HG03442 (cell line): ENCODE results near the gene PRKAG2.

Experiments used
- ATAC-seq: cut with Tn5 transposase; IDR thresholded peaks from one replicate; pipeline ENCODE4 v1.9.1; 2021; ENCODE audit warnings: mild to moderate bottlenecking, moderate library complexity; ENCODE audit not compliant: unreplicated experiment

The PRKAG2 gene

GRCh38 chr7:151821226-151821625 is 55.7 kb downstream of the PRKAG2 start:
- no peak for ATAC-seq

DNA sequence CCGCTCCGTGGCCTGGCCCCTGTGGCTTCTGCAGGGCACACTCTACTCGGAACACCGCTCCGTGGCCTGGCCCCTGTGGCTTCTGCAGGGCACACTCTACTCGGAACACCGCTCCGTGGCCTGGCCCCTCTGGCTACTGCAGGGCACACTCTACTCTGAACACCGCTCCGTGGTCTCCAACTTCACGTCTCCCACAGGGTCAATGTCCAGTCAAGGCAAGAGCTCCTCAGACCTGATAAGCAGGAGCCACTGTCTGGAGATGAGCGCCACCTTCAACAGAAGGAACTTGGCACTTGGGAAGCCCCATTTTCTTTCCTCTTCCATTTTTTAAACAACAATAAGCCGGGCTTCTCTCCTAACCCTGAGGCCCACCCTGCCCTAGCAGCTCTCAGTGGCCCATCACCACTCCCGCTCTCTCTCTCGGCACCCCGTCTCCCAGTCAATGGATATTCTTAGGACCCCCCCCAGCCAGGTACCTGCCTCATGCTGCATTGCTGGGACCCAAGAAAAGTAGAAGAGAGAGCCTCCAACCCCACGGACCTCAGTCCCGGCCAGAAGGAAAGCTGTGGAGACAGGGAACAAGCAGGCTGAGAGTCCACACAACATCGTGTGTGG is 56.3 kb downstream of the PRKAG2 start:
- no peak for ATAC-seq

GRCh38 chr7:151819866-151820265 is 57.0 kb downstream of the PRKAG2 start:
- ATAC-seq = no peak

GRCh38 chr7:151818674-151819519 is 58.0 kb downstream of the PRKAG2 start:
- ATAC-seq = no peak

GRCh38 chr7:151817981-151818673 is 58.8 kb downstream of the PRKAG2 start:
- ATAC-seq = no peak

DNA sequence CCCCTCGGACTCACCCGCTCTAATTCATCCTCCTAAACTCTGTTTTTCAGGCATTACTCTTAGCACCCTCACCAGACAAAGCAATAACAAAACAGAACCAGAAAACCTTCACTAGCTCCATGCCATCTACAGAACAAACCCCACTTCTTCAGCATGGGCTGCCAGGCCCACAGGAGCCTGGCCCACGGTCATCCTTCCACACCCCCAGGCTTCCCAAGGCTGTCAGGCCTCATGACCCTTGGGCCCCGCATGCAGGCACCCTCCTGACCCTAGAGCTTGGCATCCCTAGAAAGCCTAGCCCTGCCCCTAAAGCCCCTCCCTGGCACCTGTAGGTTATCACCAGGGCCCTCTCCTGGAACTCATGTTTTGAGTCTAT is 59.6 kb downstream of the PRKAG2 start:
- ATAC-seq = no peak

DNA sequence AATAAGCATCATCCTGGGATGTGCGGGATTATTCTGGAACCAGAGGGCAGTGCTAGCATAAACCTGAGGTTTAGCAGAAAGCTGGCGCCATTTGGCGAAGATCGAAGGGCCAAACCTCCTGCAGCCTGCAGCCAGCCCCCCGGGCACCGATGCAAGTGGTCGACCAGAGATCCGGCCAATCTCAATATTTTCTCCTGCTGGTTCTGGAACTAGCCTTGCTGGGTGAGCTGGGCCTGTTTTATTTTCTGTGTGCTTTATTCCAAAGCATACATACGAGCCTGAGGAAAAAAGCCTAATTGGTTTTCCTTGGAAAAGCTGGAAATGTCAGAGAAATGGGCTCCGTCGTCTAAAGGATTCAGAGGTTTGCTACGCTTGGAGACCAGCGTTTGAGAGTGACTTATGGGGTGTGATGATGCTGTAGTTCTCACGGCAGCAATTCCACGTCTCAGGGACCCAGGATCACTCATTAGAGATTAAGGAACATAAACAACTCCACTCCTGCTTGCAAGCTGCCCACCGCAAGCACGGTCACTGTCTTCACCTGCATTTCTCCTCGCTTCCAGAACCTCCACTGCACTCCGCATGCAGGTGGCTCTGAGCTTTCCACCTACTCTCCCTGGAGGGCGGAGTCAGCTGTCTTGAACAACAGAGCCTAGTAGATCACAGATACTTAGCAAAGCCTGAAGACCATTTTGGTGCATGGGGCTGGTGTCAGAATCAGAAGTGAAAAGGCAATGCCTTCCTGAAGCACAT is 60.2 kb downstream of the PRKAG2 start:
- no peak for ATAC-seq

DNA sequence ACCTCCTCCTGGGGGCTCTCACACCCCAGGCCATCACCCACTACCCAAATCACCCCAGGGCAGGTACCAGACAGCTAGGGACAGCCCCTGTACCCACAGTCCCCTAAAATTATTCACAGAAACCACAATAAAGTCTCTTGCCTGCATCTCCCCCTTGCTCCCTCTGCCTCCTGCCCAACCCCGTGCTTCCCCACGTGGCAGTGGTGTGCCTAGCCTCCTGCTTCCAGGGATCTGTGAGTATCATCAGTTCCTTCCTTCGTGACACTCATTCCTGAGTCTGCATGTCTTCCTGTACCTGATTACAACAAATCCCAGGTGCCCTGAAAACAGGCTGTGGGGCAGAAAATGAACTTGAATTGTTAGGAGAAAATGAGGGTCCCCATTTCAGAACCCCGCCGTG is 61.5 kb downstream of the PRKAG2 start:
- no peak for ATAC-seq

DNA sequence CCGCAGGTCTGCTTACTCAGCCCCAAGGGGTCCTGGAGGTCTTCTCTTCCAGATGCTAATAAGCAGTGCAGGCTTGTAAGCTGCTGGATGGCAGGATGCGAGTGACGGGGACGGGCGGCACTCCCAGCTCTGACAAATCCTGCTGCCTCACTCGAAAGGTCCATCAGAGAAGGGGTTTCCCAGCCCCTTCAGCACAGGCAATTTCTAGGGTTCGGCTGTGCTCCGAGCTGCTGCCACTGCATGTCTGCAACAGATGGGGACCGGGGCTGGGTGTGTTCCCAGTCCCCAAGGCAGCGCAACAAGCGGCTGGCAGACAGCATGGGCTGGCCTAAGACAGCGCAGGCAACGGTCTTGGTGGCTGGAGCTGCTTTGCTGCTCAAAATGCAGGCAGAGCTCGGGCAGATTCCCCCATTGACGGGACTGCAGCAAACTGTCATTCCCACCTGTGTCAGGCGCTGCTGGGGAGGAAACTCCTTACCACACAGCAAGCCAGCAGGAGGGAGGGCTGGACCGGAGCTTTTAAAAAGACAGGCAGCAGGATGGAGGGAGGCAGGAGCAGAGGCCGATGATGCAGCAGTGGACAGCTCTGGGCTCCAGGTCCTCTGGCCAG is 62.4 kb downstream of the PRKAG2 start:
- ATAC-seq = no peak

- ATAC-seq = no peak
Measured at GRCh38 chr7:151813997-151814396, 62.9 kb downstream of the PRKAG2 start.

DNA sequence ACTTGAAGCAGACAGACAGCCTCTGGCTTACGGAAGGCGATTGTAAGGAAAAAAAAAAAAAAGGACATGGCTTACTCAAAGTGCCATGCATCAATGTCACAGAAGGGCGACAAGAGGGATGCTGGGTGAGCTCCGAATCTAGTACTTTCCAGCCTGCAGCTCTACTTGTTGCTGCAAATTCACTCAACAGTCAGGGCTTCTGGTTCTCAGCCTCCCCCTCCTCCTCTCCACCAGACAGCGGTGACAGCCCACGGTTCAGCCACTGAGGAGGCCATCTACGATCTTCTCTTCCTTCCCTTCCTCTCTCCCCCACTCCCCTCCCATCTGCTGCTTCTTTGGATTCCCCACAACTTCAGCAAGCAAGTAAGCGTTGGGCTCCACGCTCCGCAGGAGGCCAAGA is 63.5 kb downstream of the PRKAG2 start:
- no peak for ATAC-seq

- ATAC-seq = no peak
Measured at GRCh38 chr7:151812967-151813366, 63.9 kb downstream of the PRKAG2 start.

- no peak for ATAC-seq
Measured at GRCh38 chr7:151810441-151811232, 66.3 kb downstream of the PRKAG2 start.

GRCh38 chr7:151809864-151810170 is 67.1 kb downstream of the PRKAG2 start:
- ATAC-seq = no peak

DNA sequence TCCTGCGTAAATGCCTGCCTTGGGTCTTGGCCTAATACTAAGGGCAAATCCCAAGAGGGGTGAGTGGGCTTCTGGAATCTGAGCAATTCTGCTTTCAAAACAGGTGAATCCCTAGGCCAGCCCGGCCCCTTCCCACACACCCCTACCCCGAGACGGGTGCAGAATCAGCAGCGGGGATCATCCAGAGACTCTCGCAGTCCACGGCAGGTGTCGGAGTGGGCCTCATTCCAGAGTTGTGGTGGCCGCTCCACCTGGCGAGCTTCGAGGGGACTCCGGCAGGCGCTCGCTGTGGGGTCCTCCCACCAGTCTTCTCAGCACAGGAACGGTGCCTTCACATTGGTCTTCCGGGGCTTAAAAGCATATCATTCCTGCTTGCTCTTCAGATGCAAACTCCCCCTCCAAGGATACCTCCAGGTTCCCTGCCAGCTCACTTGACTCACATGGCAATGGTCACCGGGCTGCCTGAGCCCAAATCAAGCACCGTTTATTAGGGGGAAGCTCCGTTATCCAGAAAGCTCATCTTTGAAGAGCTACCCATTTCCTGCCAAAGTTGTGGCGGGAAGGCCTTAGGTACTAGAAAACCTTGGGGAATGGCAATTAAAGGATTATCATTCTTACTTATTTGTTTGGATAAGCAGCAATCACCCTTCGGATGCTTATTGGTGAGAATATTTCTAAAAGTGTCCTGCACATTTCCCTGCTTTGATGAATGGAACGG is 67.6 kb downstream of the PRKAG2 start:
- ATAC-seq = no peak

DNA sequence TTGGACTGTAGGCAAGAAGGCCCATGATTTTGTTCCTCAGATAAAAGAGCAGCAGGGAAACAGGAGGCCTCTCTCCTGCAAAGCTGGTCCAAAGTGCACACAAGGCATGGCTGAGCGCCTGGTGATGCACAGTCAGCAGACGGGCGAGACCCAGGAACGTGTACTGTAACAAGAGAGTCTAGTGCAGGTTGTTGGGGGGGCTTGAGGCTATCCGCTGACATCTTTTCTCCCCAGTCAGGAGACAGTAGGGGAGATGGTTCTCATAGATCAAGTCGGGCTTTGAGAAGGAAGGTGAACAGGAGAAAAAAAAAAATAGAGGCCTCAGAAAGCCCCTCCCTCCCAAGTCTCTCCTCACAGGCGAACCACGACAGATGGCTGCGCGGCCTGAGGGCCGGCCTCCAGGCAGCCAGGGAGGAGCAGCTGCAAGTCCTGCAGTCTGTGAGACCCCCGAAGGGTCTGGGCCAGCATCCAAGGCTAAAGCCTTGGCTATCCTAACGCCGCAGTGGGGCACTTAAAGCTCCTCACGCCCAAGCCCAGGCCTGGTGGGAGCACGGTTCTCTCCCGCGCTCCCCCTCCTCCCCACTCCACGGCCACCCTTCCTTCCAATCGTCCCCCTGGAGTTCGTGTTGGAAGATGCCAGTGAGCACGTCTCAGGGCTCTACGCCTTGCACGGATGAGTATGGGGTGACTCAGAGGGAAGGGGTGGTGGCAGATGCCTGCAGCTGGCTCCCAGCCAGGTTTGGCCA is 68.3 kb downstream of the PRKAG2 start:
- ATAC-seq = no peak

DNA sequence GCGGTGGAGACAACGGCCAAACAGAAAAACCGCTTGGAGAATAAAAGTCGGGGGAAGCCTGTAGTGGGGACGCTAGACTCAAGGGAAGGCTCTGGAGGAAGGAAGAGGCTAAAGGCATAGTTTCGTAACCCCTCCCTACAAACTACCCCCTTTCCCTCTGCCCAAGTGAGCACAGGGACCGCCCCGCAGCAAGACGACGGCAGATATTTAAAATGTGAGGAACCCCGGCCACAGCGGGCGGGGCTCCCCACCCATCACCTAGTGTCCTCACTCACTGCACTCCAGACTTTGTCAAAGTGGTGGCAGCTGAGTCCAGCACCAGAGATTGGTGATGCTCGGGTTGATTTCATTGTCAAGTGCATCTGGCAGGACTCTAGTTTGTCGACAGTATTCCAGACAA is 69.1 kb downstream of the PRKAG2 start:
- no peak for ATAC-seq

DNA sequence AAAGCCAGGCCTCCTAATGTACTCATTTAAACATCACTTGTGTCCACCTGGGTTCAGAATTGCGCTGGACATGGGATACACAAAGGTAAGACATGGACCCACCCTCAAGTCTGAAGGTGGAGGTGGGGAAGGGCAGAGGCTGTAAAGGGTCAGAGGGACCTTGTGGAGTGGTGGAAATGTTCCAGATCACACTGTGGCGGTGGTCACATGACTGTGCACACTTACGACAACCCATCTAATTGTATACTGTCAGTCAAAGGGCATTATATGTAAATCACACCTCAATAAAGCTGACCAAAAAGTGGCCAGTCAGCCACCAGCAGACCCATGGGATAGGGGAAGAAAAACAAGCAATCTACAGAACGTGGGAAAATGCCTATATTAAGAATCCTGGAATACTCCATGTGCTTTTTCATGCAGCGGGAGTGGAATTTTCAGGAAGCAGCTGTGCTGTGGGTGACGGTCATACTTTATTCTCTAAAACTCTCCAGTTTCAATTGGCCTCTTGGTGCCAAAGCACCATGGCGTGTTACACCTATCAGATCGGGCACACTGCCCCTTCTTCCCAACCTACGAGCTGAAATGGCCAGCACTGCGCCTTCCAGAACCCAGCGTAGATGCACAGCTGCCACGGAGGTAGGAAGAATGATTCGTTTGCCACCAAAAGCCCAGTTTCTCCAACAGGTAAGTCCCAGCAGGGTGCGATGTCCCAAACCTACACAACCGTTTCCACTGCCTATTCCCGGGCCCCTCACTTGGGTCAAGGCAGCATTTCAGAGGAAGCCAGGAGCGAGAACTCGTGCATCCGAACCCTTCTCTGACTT is 69.8 kb downstream of the PRKAG2 start:
- ATAC-seq = no peak
